Right forelimb (tissue), 1 donor: Measurements from ENCODE around the gene ROPN1L.
"Not testable (repeated sequence)": the region's sequence is repeated elsewhere in the genome, so short reads cannot be mapped to it uniquely, and the experiment has no call there.

ENCODE experiments used
- DNase-seq: peaks from one replicate; pipeline ENCODE4 v3.0.0-alpha.2; 2018

ROPN1L gene

GRCh38 chr5:10480237-10480985 lies 38.7 kb downstream of the ROPN1L start:
- DNase-seq = no peak

GRCh38 chr5:10481241-10481935 lies 39.7 kb downstream of the ROPN1L start:
- no peak for DNase-seq

GRCh38 chr5:10482791-10483530 lies 41.3 kb downstream of the ROPN1L start:
- no peak for DNase-seq

GRCh38 chr5:10484774-10485141 lies 43.1 kb downstream of the ROPN1L start:
- DNase-seq = no peak

GRCh38 chr5:10485142-10485795 lies 43.6 kb downstream of the ROPN1L start:
- no peak for DNase-seq

GRCh38 chr5:10485897-10486296 lies 44.2 kb downstream of the ROPN1L start:
- no peak for DNase-seq

- no peak for DNase-seq
Observed at GRCh38 chr5:10486511-10487344, 45.0 kb downstream of the ROPN1L start.

GRCh38 chr5:10488144-10488543 lies 46.5 kb downstream of the ROPN1L start:
- no peak for DNase-seq

- DNase-seq = no peak
Observed at GRCh38 chr5:10489810-10490426, 48.2 kb downstream of the ROPN1L start.

GRCh38 chr5:10490927-10491672 lies 49.4 kb downstream of the ROPN1L start:
- no peak for DNase-seq

- DNase-seq = no peak
Observed at GRCh38 chr5:10491673-10492026, 50.0 kb downstream of the ROPN1L start.

GRCh38 chr5:10493884-10494283 lies 52.2 kb downstream of the ROPN1L start:
- DNase-seq = no peak

GRCh38 chr5:10494497-10494896 lies 52.8 kb downstream of the ROPN1L start:
- DNase-seq = not testable (repeated sequence)

- DNase-seq = no peak
Observed at GRCh38 chr5:10497554-10497953, 55.9 kb downstream of the ROPN1L start.

GRCh38 chr5:10498350-10498749 lies 56.7 kb downstream of the ROPN1L start:
- DNase-seq = no peak

- no peak for DNase-seq
Observed at GRCh38 chr5:10499066-10499465, 57.4 kb downstream of the ROPN1L start.

- DNase-seq = no peak
Observed at GRCh38 chr5:10499776-10500175, 58.1 kb downstream of the ROPN1L start.

- no peak for DNase-seq
Observed at GRCh38 chr5:10500669-10501068, 59.0 kb downstream of the ROPN1L start.

- no peak for DNase-seq
Observed at GRCh38 chr5:10501554-10502075, 59.9 kb downstream of the ROPN1L start.

- no peak for DNase-seq
Observed at GRCh38 chr5:10502130-10502529, 60.5 kb downstream of the ROPN1L start.

GRCh38 chr5:10502578-10502977 lies 60.9 kb downstream of the ROPN1L start:
- DNase-seq = no peak
